SK-N-SH treated with all-trans-retinoic acid at 6 μM for 48 hours (cell line): ENCODE results near the gene SGPL1.

ENCODE experiments used
- ZFP3 ChIP-seq: fragments of 250-450 bp; sonication (Bioruptor Pico); IDR thresholded peaks from 2 replicates; pipeline ENCODE4 v1.5.0; 2020; ENCODE audit warnings: mild to moderate bottlenecking, moderate library complexity
- ZNF565 ChIP-seq: fragments of 450-650 bp; formaldehyde crosslinking; conservative IDR thresholded peaks from 2 replicates; pipeline ENCODE4 v1.5.0; 2020; ENCODE audit warnings: low read depth, mild to moderate bottlenecking, moderate library complexity

- TF ChIP-seq ZFP3 (CRISPR knock-in tag) (no peak), ZNF565 (CRISPR knock-in tag) (no peak)
Measured at GRCh38 chr10:70866424-70866823, 50.7 kb downstream of the SGPL1 start.
